Adrenal gland (tissue), 5 donors: ENCODE data around the gene TRIM69.

ENCODE experiments used
- CTCF ChIP-seq, 6 experiments: fragments of 450-650 bp in 4 of 6; fragments of 200-600 bp in 2 of 6; sonication (generic) in 1 of 6; IDR thresholded peaks; 1 replicate in 5 of 6; 2 replicates in 1 of 6; pipeline versions ENCODE4 v1.5.1 to v1.8.0; 2016 to 2021; ENCODE audit warnings: antibody characterized with exemption in 6 of 6, mild to moderate bottlenecking in 2 of 6, moderate library complexity in 1 of 6
- POLR2A ChIP-seq, 2 donors: fragments of 450-650 bp; IDR thresholded peaks; one replicate each; pipeline ENCODE4 v1.6.1; 2017; ENCODE audit warnings: antibody characterized with exemption in 2 of 2, mild to moderate bottlenecking in 2 of 2, moderate library complexity in 1 of 2
- donor health status: DM: no; HTN: no; CAD: no.

DNA sequence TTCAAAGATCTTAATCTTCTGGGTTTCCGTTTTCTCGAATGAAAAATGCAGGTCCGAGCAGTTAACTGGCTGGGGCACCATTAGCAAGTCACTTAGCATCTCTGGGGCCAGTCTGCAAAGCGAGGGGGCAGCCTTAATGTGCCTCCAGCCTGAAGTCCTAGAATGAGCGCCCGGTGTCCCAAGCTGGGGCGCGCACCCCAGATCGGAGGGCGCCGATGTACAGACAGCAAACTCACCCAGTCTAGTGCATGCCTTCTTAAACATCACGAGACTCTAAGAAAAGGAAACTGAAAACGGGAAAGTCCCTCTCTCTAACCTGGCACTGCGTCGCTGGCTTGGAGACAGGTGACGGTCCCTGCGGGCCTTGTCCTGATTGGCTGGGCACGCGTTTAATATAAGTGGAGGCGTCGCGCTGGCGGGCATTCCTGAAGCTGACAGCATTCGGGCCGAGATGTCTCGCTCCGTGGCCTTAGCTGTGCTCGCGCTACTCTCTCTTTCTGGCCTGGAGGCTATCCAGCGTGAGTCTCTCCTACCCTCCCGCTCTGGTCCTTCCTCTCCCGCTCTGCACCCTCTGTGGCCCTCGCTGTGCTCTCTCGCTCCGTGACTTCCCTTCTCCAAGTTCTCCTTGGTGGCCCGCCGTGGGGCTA is 25.1 kb upstream of the TRIM69 start, which contains the start of the genes B2M and PATL2:
- peak in 1 of 6 experiments; percentile 0 for TF ChIP-seq CTCF (IDR thresholded peaks at IDR 0.05)
- TF ChIP-seq POLR2A (IDR thresholded peaks at IDR 0.05), result peak; percentile 99 to 100
